GM19397 (cell line): ENCODE results near the gene B3GLCT.
"Not testable (repeated sequence)": the region's sequence is repeated elsewhere in the genome, so short reads cannot be mapped to it uniquely, and the experiment has no call there.

Experiments used
- ATAC-seq: cut with Tn5 transposase; IDR thresholded peaks from one replicate; pipeline ENCODE4 v1.9.1; 2021; ENCODE audit warnings: mild to moderate bottlenecking, moderate library complexity; ENCODE audit not compliant: unreplicated experiment

B3GLCT gene

DNA sequence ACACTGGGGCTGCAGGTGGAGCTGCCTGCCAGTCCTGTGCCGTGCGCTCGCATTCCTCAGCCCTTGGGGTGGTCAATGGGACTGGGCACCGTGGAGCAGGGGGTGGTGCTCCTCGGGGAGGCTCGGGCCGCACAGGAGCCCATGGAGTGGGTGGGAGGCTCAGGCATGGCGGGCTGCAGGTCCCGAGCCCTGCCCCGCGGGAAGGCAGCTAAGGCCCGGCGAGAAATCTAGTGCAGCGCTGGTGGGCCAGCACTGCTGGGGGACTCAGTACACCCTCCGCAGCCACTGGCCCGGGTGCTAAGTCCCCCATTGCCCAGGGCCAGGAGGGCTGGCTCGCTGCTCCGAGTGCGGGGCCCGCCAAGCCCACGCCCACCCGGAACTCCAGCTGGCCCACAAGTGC lies 139.8 kb downstream of the B3GLCT start:
- not testable (repeated sequence) for ATAC-seq

DNA sequence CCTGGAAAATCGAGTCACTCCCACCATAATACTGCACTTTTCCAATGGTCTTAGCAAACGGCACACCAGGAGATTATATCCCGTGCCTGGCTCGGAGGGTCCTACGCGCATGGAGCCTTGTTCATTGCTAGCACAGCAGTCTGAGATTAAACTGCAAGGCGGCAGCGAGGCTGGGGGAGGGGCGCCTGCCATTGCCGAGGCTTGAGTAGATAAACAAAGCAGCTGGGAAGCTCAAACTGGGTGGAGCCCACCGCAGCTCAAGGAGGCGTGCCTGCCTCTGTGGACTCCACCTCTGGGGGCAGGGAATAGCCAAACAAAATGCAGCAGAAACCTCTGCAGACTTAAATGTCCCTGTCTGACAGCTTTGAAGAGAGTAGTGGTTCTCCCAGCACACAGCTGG lies 141.1 kb downstream of the B3GLCT start:
- ATAC-seq = not testable (repeated sequence)

DNA sequence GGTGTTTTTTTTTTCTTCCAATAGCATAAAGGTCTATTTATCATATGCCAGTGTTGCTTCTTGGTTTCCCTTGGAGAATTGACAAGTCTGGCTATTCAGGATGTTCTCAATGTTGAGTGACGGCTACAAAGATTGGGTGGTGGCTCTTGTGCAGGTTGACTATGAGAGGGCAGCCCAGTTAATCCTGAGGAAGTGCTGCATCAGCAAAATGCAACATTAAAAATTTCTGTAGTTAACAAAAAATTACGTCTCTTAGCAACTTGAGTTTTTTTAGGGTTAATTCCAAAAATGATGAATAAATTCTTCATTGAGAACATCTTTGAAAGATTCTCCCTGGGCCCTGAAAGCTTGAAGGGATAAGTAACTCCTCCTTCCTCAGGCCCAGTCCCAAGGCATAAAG lies 147.1 kb downstream of the B3GLCT start:
- ATAC-seq = no peak

GRCh38 chr13:31349156-31349555 lies 149.4 kb downstream of the B3GLCT start:
- no peak for ATAC-seq

DNA sequence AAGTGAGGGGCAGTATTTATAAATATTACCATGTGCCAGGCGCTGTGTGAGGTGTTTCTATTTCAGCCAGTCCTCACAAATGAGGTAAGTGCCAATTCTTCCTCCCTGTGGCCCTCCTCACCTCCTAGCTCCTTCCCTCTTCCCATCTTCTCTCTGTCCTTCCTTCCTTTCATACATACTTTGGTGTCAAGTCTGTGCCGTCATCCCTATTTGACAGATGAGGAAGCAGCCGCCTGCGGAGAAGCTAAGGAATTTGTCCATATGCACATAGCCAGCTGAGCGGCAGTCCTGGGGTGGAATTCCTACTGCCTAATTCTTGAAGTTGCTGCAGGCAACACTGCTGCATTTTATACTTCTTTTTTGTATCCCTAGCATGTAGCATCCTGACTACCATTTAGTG lies 150.8 kb downstream of the B3GLCT start:
- ATAC-seq = no peak

- ATAC-seq = no peak
Observed at GRCh38 chr13:31351376-31351775, 151.6 kb downstream of the B3GLCT start.

DNA sequence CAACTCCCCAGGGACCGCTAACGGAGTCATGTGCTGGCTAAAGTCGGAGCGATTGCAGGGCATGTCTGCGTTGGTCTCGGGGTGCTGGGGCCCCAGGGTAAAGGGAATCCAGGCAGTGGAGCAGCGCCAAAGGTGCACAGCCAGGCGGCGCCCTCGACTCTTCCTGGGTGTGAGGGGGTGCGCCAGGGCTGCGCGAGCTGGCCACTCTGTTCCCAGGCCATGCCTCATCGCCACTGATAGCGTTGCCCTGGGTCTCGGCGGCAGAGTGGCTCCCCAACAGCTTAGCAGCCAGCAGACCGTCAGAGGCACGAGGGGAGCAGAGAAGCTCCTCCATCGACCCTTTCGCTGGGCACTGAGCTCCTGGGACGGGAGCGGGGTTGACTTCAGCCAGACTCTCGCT lies 152.7 kb downstream of the B3GLCT start:
- ATAC-seq = no peak

DNA sequence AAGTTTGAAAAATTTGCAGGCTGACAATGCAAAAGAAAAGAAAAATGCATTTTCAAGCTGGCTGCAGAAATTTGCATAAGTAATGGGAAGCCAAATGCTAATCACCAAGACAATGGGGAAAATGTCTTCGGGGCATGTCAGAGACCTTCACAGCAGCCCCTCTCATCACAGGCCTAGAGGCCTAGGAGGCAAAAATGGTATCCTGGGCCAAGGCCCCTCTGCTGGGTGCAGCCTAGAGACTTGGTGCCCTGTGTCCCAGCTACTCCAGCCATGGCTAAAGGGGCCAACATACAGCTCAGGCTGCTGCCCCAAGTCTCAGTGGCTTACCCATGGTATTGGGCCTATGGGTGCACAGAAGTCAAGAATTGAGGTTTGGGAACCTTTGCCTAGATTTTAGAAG lies 155.2 kb downstream of the B3GLCT start:
- ATAC-seq = no peak

GRCh38 chr13:31356991-31357390 lies 157.2 kb downstream of the B3GLCT start:
- no peak for ATAC-seq

- ATAC-seq = no peak
Observed at GRCh38 chr13:31357581-31357980, 157.8 kb downstream of the B3GLCT start.

GRCh38 chr13:31361673-31362072 lies 161.9 kb downstream of the B3GLCT start:
- ATAC-seq = no peak

- ATAC-seq = no peak
Observed at GRCh38 chr13:31365630-31366029, 165.9 kb downstream of the B3GLCT start.

GRCh38 chr13:31367410-31367809 lies 167.6 kb downstream of the B3GLCT start:
- no peak for ATAC-seq

GRCh38 chr13:31369213-31369612 lies 169.4 kb downstream of the B3GLCT start:
- ATAC-seq = no peak

- ATAC-seq = no peak
Observed at GRCh38 chr13:31372454-31372853, 172.7 kb downstream of the B3GLCT start.

GRCh38 chr13:31374682-31375081 lies 174.9 kb downstream of the B3GLCT start:
- ATAC-seq = no peak

- ATAC-seq = peak; percentile 87
Observed at GRCh38 chr13:31377946-31378345, 178.2 kb downstream of the B3GLCT start.

DNA sequence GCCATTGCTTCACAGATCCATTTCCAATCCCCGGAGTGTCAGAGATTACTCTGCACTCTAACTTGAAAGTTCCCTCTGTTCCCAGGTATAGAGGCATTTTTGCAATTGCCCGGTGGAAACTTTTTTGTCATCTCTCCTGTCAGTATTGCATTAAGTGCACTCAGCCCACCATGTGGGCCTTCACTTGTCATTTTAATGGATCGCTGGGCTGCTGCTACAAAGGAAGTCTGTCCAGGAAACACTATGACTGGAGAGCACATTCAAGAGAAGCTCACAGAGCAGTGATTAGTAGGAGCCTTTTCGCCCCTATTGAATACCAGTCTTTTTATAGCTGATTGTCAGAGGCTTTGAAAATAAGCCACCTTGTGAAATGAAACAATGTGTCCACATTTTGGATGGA lies 180.9 kb downstream of the B3GLCT start:
- no peak for ATAC-seq
